ENCODE results near the gene SYNC. TPM values are rescaled to one million over a fixed set of nuclear protein-coding genes. Genes with fewer than 3 reads are reported as not detected.
A peak's percentile ranks its signal among the peaks of the same experiment; 100 is the strongest.

Gene SYNC
- total RNA-seq, 1 donor = 139 TPM

DNA sequence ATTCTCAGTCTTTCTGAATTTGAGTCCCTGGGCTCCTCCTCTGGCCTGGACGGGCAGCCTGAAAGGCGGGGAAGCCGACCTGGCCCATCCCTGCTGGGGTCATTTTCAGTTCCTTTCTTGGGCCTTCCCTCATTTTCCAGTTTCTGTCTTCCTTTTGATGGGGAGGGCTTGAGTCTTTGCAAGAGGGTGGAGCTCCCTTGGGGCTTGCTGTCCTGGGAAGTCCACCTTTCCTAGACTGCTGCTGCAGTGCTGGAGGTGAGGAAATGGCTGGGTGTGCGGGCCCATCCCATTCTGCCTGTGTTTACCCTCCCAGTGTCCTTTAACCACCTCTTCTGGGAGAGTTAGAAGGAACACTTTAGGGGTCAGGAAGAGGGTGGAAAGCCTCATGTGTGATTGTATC lies 40.4 kb upstream of the SYNC start:
- H3K79me2 ChIP-seq (ENCODE audit: insufficient read depth, low read length) = no peaks in the 10 kb centered on the region
- no peaks in the 10 kb centered on the region for H3K27me3 ChIP-seq (ENCODE audit: insufficient read depth, low read length)
- H4K20me1 ChIP-seq (ENCODE audit: insufficient read depth, low read length) = peaks cover 4% of the 10 kb centered on the region
- H3K4me3 ChIP-seq (ENCODE audit: insufficient read depth, low read length) = peak overlapping the region; percentile 22
- DNase-seq (ENCODE audit: insufficient read length, low spot score, missing footprints) = peak; percentile 92
- H3K4me2 ChIP-seq (ENCODE audit: insufficient read depth, low read length) = no peak overlapping the region
- peaks cover 5% of the 10 kb centered on the region for H3K4me1 ChIP-seq (ENCODE audit: insufficient read depth, low read length)
- H2AFZ ChIP-seq (ENCODE audit: low read length) = no peak overlapping the region
- H3K27ac ChIP-seq (ENCODE audit: low read depth, low read length) = no peak overlapping the region
- no peaks in the 10 kb centered on the region for H3K9me3 ChIP-seq (ENCODE audit: low read depth, low read length)
- H3K36me3 ChIP-seq (ENCODE audit: insufficient read depth, low read length) = no peaks in the 10 kb centered on the region
- TF ChIP-seq, protein P1, sequence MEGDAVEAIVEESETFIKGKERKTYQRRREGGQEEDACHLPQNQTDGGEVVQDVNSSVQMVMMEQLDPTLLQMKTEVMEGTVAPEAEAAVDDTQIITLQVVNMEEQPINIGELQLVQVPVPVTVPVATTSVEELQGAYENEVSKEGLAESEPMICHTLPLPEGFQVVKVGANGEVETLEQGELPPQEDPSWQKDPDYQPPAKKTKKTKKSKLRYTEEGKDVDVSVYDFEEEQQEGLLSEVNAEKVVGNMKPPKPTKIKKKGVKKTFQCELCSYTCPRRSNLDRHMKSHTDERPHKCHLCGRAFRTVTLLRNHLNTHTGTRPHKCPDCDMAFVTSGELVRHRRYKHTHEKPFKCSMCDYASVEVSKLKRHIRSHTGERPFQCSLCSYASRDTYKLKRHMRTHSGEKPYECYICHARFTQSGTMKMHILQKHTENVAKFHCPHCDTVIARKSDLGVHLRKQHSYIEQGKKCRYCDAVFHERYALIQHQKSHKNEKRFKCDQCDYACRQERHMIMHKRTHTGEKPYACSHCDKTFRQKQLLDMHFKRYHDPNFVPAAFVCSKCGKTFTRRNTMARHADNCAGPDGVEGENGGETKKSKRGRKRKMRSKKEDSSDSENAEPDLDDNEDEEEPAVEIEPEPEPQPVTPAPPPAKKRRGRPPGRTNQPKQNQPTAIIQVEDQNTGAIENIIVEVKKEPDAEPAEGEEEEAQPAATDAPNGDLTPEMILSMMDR (IDR thresholded peaks at IDR 0.05; ENCODE audit: extremely low read depth, low read depth, low read length) = no peak

DNA sequence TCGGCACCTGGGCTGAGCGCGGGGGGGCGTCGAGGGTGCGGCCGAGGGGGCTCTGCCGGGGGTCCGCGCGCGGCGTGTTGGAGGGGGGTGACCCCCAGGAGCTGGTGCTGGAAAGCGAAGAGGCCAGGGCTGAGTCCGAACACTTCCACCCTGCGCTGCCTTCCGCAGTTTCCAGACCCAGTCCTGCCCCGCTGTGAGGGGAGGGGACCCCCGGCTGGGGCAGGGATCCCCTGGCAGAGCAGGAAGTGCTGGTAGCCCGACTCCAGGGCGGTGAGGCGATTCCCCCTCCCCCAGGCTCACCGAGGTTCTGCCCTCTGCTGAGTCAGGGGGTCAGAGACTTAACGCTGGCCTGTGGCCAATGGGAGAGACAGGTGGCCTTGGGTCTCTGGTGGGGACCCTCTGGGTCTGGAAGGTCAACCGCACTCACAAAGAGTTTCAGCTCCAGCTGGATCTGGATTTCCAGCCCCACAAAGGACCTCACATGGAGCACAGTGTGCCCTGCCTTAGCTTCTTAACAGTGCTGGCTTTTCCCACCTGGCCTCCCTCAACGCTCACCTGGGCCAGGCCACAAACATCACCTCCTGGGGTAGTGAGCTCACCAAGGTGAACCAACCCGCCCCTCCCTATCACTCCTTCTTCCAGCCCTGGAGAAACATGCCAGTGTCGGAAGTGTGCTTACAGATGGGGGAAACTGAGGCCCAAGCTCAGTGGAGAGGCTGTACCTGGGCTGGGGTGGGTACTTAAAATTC lies 39.8 kb upstream of the SYNC start:
- H3K4me1 ChIP-seq (ENCODE audit: insufficient read depth, low read length) = peaks cover 5% of the 10 kb centered on the region
- peak overlapping the region; percentile 47 for H2AFZ ChIP-seq (ENCODE audit: low read length)
- H4K20me1 ChIP-seq (ENCODE audit: insufficient read depth, low read length) = peaks cover 4% of the 10 kb centered on the region
- H3K36me3 ChIP-seq (ENCODE audit: insufficient read depth, low read length) = no peaks in the 10 kb centered on the region
- TF ChIP-seq, protein P1 (IDR thresholded peaks at IDR 0.05; ENCODE audit: extremely low read depth, low read depth, low read length) = no peak
- H3K27me3 ChIP-seq (ENCODE audit: insufficient read depth, low read length) = no peaks in the 10 kb centered on the region
- peak; percentile 89 for DNase-seq (ENCODE audit: insufficient read length, low spot score, missing footprints)
- H3K4me3 ChIP-seq (ENCODE audit: insufficient read depth, low read length) = peak overlapping the region; percentile 77
- H3K9me3 ChIP-seq (ENCODE audit: low read depth, low read length) = no peaks in the 10 kb centered on the region
- no peaks in the 10 kb centered on the region for H3K79me2 ChIP-seq (ENCODE audit: insufficient read depth, low read length)
- H3K27ac ChIP-seq (ENCODE audit: low read depth, low read length) = no peak overlapping the region
- peak overlapping the region; percentile 70 for H3K4me2 ChIP-seq (ENCODE audit: insufficient read depth, low read length)

DNA sequence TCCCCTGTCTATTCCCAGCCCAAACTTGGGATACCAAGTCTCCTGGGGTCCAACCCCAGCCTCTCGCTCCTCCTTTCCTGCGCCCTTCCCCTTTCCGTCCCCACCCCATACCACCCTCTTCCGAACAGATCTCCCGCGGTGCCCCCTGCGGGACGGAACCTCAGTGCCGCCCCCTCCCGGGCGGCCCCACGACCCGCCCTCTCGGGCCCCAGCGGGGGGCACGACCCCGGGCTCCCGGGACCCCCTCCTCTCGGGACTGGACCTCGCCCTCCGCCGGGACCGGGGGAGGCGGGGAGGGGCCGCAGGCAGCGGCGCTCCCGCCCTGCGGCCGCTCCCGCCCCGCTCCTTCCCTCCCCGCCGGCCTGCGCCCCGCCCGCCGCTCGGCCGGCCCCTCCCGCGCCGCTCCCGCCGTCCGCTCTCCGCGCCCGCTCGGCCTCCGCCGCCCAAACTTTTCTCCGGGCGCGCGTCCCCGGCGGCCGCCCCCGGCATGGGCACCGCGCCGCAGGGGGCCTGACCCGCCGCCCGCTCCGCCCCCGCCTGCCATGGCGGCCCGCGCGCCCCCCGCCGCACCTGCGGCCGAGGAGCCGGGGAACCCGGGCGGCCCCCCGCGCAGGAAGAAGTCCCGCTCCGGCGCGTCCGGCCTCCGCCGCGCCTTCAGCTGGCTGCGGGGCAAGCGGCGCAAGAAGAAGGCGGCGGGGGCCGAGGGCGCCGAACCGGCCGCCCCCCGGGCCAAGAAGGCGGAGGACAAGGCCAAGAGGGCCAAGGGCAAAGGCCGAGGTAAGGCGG lies 39.0 kb upstream of the SYNC start:
- TF ChIP-seq, protein P1 (IDR thresholded peaks at IDR 0.05; ENCODE audit: extremely low read depth, low read depth, low read length) = peak; percentile 25
- DNase-seq (ENCODE audit: insufficient read length, low spot score, missing footprints) = peak; percentile 98
- Histone ChIP-seq H4K20me1 (ENCODE audit: insufficient read depth, low read length) (peaks cover 4% of the 10 kb centered on the region), H3K4me3 (ENCODE audit: insufficient read depth, low read length) (peak overlapping the region; percentile 77), H3K4me1 (ENCODE audit: insufficient read depth, low read length) (peaks cover 5% of the 10 kb centered on the region), H3K27me3 (ENCODE audit: insufficient read depth, low read length) (no peaks in the 10 kb centered on the region), H3K4me2 (ENCODE audit: insufficient read depth, low read length) (peak overlapping the region; percentile 88), H3K36me3 (ENCODE audit: insufficient read depth, low read length) (no peaks in the 10 kb centered on the region), H3K79me2 (ENCODE audit: insufficient read depth, low read length) (no peaks in the 10 kb centered on the region), H3K9me3 (ENCODE audit: low read depth, low read length) (no peaks in the 10 kb centered on the region), H2AFZ (ENCODE audit: low read length) (peak overlapping the region; percentile 86), H3K27ac (ENCODE audit: low read depth, low read length) (no peak overlapping the region)

DNA sequence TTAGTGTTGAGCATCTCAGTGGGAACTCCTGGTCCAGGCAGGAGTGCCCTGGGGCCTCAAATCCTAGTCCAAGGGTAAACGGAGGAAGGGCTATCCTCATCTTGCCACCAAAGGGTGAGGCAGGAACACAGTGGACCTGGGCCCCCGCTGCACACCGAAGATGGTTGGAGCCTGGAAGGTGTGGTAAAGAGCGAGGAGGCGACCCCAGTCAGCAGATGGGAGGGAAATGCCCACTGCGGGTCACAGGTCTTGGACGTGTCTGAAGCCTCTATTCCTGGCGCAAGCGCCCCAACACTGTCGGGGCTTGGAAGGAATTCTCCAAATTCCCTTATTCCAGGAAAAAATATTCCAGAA lies 38.5 kb upstream of the SYNC start:
- Histone ChIP-seq H3K4me3 (ENCODE audit: insufficient read depth, low read length) (peak overlapping the region; percentile 77), H3K4me2 (ENCODE audit: insufficient read depth, low read length) (peak overlapping the region; percentile 88), H2AFZ (ENCODE audit: low read length) (peak overlapping the region; percentile 86), H3K4me1 (ENCODE audit: insufficient read depth, low read length) (peaks cover 5% of the 10 kb centered on the region), H3K27me3 (ENCODE audit: insufficient read depth, low read length) (no peaks in the 10 kb centered on the region), H3K79me2 (ENCODE audit: insufficient read depth, low read length) (no peaks in the 10 kb centered on the region), H3K36me3 (ENCODE audit: insufficient read depth, low read length) (no peaks in the 10 kb centered on the region), H4K20me1 (ENCODE audit: insufficient read depth, low read length) (peaks cover 4% of the 10 kb centered on the region), H3K9me3 (ENCODE audit: low read depth, low read length) (no peaks in the 10 kb centered on the region), H3K27ac (ENCODE audit: low read depth, low read length) (no peak overlapping the region)
- peak; percentile 83 for DNase-seq (ENCODE audit: insufficient read length, low spot score, missing footprints)
- TF ChIP-seq, protein P1 (IDR thresholded peaks at IDR 0.05; ENCODE audit: extremely low read depth, low read depth, low read length) = no peak

Data from osteoblast (primary cell).